ENCODE measurements around the gene TOP3B.

The TOP3B gene

GRCh38 chr22:21995660-21996059, 13.1 kb upstream of the TOP3B start:
- Histone ChIP-seq H3K4me1 (ENCODE audit: control insufficient read depth, low read length) (no peaks in the 10 kb centered on the region), H3K4me3 (ENCODE audit: low read length) (no peak overlapping the region), H3K4me2 (ENCODE audit: low read length) (no peak overlapping the region), H3K79me2 (ENCODE audit: control insufficient read depth, low read length) (no peaks in the 10 kb centered on the region), H3K9me2 (replicated peaks; ENCODE audit: control insufficient read depth, low read length) (no peaks in the 10 kb centered on the region), H3K9me3 (ENCODE audit: control insufficient read depth, insufficient read depth, low read length) (no peaks in the 10 kb centered on the region), H3K36me3 (ENCODE audit: control insufficient read depth, low read length) (peaks cover 10% of the 10 kb centered on the region; the same call in 1 of the 2 replicates), H4K20me1 (ENCODE audit: control insufficient read depth, insufficient read depth, low read depth, low read length) (no peaks in the 10 kb centered on the region), H3F3A (ENCODE audit: control insufficient read depth, insufficient read depth) (no peaks in the 10 kb centered on the region), H3K27me3 (ENCODE audit: control insufficient read depth, low read length) (no peaks in the 10 kb centered on the region), H3K27ac (ENCODE audit: low read depth, low read length) (no peak overlapping the region)
- TF ChIP-seq EZH2phosphoT487 (IDR thresholded peaks at IDR 0.05; ENCODE audit: borderline replicate concordance, low read length): no peak
- TF ChIP-seq, protein P1, sequence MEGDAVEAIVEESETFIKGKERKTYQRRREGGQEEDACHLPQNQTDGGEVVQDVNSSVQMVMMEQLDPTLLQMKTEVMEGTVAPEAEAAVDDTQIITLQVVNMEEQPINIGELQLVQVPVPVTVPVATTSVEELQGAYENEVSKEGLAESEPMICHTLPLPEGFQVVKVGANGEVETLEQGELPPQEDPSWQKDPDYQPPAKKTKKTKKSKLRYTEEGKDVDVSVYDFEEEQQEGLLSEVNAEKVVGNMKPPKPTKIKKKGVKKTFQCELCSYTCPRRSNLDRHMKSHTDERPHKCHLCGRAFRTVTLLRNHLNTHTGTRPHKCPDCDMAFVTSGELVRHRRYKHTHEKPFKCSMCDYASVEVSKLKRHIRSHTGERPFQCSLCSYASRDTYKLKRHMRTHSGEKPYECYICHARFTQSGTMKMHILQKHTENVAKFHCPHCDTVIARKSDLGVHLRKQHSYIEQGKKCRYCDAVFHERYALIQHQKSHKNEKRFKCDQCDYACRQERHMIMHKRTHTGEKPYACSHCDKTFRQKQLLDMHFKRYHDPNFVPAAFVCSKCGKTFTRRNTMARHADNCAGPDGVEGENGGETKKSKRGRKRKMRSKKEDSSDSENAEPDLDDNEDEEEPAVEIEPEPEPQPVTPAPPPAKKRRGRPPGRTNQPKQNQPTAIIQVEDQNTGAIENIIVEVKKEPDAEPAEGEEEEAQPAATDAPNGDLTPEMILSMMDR (IDR thresholded peaks at IDR 0.05; ENCODE audit: low read depth, low read length, poor library complexity, severe bottlenecking): no peak

DNA sequence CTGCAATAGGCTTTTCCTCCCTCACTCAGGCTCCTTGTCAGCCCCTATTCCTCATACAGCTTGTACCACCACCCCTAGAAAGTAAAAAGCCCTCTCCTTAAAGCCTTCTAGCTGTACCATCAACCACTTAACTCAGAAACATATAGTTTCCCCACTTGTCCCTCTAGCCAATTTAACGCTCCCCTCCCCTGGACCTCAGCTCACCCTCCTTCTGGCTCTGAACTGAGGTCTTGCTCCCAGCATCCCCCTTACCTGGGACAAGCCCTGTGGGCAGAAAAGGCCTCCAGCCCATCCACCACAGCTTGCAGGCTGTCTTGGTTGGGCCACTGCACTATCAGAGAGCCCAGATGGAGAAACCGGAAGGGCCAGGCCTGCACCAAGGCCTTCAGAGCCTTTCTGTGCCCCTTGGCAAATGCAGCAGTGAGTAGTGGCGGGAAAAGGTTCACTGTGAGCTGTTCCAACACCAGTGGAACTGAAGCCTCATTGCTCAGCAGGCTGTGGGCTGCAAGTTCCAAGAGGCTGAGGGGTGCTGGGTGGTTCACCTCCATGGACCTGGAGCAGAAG, 12.4 kb upstream of the TOP3B start:
- Histone ChIP-seq H3K79me2 (ENCODE audit: control insufficient read depth, low read length) (no peaks in the 10 kb centered on the region), H3K36me3 (ENCODE audit: control insufficient read depth, low read length) (peaks cover 11% of the 10 kb centered on the region; the same call in 1 of the 2 replicates), H3F3A (ENCODE audit: control insufficient read depth, insufficient read depth) (no peaks in the 10 kb centered on the region), H3K27me3 (ENCODE audit: control insufficient read depth, low read length) (no peaks in the 10 kb centered on the region), H3K9me3 (ENCODE audit: control insufficient read depth, insufficient read depth, low read length) (no peaks in the 10 kb centered on the region), H3K4me2 (ENCODE audit: low read length) (no peak overlapping the region), H3K4me3 (ENCODE audit: low read length) (no peak overlapping the region), H3K27ac (ENCODE audit: low read depth, low read length) (no peak overlapping the region), H3K4me1 (ENCODE audit: control insufficient read depth, low read length) (no peaks in the 10 kb centered on the region), H3K9me2 (replicated peaks; ENCODE audit: control insufficient read depth, low read length) (no peaks in the 10 kb centered on the region), H4K20me1 (ENCODE audit: control insufficient read depth, insufficient read depth, low read depth, low read length) (no peaks in the 10 kb centered on the region)
- TF ChIP-seq EZH2phosphoT487 (IDR thresholded peaks at IDR 0.05; ENCODE audit: borderline replicate concordance, low read length): no peak
- TF ChIP-seq, protein P1 (IDR thresholded peaks at IDR 0.05; ENCODE audit: low read depth, low read length, poor library complexity, severe bottlenecking): no peak

- Histone ChIP-seq H3K4me3 (ENCODE audit: low read length) (no peak overlapping the region), H3K27me3 (ENCODE audit: control insufficient read depth, low read length) (no peaks in the 10 kb centered on the region), H3K9me3 (ENCODE audit: control insufficient read depth, insufficient read depth, low read length) (no peaks in the 10 kb centered on the region), H3K36me3 (ENCODE audit: control insufficient read depth, low read length) (peaks cover 11% of the 10 kb centered on the region; the same call in 1 of the 2 replicates), H3K4me2 (ENCODE audit: low read length) (no peak overlapping the region), H4K20me1 (ENCODE audit: control insufficient read depth, insufficient read depth, low read depth, low read length) (no peaks in the 10 kb centered on the region), H3F3A (ENCODE audit: control insufficient read depth, insufficient read depth) (no peaks in the 10 kb centered on the region; the same call in 1 of the 2 replicates), H3K79me2 (ENCODE audit: control insufficient read depth, low read length) (no peaks in the 10 kb centered on the region), H3K27ac (ENCODE audit: low read depth, low read length) (no peak overlapping the region), H3K9me2 (replicated peaks; ENCODE audit: control insufficient read depth, low read length) (no peaks in the 10 kb centered on the region), H3K4me1 (ENCODE audit: control insufficient read depth, low read length) (no peaks in the 10 kb centered on the region)
- TF ChIP-seq, protein P1 (IDR thresholded peaks at IDR 0.05; ENCODE audit: low read depth, low read length, poor library complexity, severe bottlenecking): no peak
- TF ChIP-seq EZH2phosphoT487 (IDR thresholded peaks at IDR 0.05; ENCODE audit: borderline replicate concordance, low read length): no peak
Measured at GRCh38 chr22:21992593-21993237, 10.1 kb upstream of the TOP3B start.

Measured in DOHH2 (cell line).